ENCODE measurements around the gene ADAMTS12. TPM values are rescaled to one million over a fixed set of nuclear protein-coding genes. Genes with fewer than 3 reads are reported as not detected.

Gene ADAMTS12
- total RNA-seq, 1 experiment from 2014 or later = 6.2 TPM

- H3K9ac ChIP-seq (ENCODE audit: extremely low read depth, insufficient read length, low read length) = no peak overlapping the region
- no peak overlapping the region for H3K4ac ChIP-seq (ENCODE audit: low read depth, low read length)
- H3K18ac ChIP-seq (ENCODE audit: insufficient read length, low read depth, low read length) = no peak overlapping the region
- H4K8ac ChIP-seq (replicated peaks; ENCODE audit: insufficient read length, low read depth, low read length) = no peak overlapping the region
- Mint-ChIP-seq H3K9me3 (no peaks in the 10 kb centered on the region), H3K27me3 (ENCODE audit: low read depth) (no peaks in the 10 kb centered on the region), H3K4me3 (no peak overlapping the region), H3K36me3 (ENCODE audit: insufficient read depth in 1 of 3, low read depth in 3 of 3) (no peaks in the 10 kb centered on the region; a peak in 1 of 7 replicates), H3K4me1 (peaks cover 16 to 22% of the 10 kb centered on the region in 2 experiments), H3K27ac (no peak overlapping the region)
- H3K56ac ChIP-seq (ENCODE audit: insufficient read length, low read depth, low read length) = no peak overlapping the region
- no peaks in the 10 kb centered on the region for H3K9me3 ChIP-seq (ENCODE audit: control insufficient read depth, low read depth, low read length)
- H2BK5ac ChIP-seq (ENCODE audit: insufficient read length, low read length) = no peak overlapping the region
- no peaks in the 10 kb centered on the region for H3K79me1 ChIP-seq (ENCODE audit: insufficient read depth, low read depth, low read length, poor library complexity, severe bottlenecking)
- WGBS (ENCODE audit: extremely low coverage, insufficient read length, low lambda C conversion rate) = no CpG with 5 or more reads among the region's 1 CpG
- TF ChIP-seq, protein P1, sequence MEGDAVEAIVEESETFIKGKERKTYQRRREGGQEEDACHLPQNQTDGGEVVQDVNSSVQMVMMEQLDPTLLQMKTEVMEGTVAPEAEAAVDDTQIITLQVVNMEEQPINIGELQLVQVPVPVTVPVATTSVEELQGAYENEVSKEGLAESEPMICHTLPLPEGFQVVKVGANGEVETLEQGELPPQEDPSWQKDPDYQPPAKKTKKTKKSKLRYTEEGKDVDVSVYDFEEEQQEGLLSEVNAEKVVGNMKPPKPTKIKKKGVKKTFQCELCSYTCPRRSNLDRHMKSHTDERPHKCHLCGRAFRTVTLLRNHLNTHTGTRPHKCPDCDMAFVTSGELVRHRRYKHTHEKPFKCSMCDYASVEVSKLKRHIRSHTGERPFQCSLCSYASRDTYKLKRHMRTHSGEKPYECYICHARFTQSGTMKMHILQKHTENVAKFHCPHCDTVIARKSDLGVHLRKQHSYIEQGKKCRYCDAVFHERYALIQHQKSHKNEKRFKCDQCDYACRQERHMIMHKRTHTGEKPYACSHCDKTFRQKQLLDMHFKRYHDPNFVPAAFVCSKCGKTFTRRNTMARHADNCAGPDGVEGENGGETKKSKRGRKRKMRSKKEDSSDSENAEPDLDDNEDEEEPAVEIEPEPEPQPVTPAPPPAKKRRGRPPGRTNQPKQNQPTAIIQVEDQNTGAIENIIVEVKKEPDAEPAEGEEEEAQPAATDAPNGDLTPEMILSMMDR (conservative IDR thresholded peaks at IDR 0.05) = no peak
- no peak overlapping the region for H2BK12ac ChIP-seq (ENCODE audit: insufficient read length, low read depth, low read length)
- H3K23me2 ChIP-seq (ENCODE audit: insufficient read length, low read depth, low read length, poor library complexity, severe bottlenecking) = no peaks in the 10 kb centered on the region
- H3K23ac ChIP-seq (ENCODE audit: insufficient read length, low read depth, low read length) = no peak overlapping the region
- no peak overlapping the region for H3K4me2 ChIP-seq (ENCODE audit: insufficient read depth, insufficient read length, low read length)
- no peak overlapping the region for H3K27ac ChIP-seq (ENCODE audit: insufficient read length, low read depth, low read length)
- no peak overlapping the region for H4K91ac ChIP-seq (ENCODE audit: insufficient read length, low read depth, low read length)
- H3T11ph ChIP-seq (ENCODE audit: low read length) = no peak overlapping the region
- no peak for DNase-seq
- no peaks in the 10 kb centered on the region for H4K20me1 ChIP-seq (ENCODE audit: control insufficient read depth, insufficient read depth, insufficient read length)
- no peaks in the 10 kb centered on the region for H3K4me1 ChIP-seq (ENCODE audit: insufficient read depth, low read length)
- no peak overlapping the region for H2AFZ ChIP-seq (ENCODE audit: low read length)
- no peak overlapping the region for H2BK15ac ChIP-seq (ENCODE audit: low read depth, low read length)
- H2BK120ac ChIP-seq (ENCODE audit: low read depth, low read length, poor library complexity, severe bottlenecking) = no peak overlapping the region
- no peak overlapping the region for H2AK5ac ChIP-seq (ENCODE audit: insufficient read length, low read length)
- H3K27me3 ChIP-seq (ENCODE audit: insufficient read depth, low read length) = no peaks in the 10 kb centered on the region
- no peak overlapping the region for H4K5ac ChIP-seq (ENCODE audit: insufficient read length, low read depth, low read length)
- no peak overlapping the region; the same call in 1 of the 2 replicates for H3K14ac ChIP-seq (ENCODE audit: insufficient read depth, low read length)
- no peaks in the 10 kb centered on the region for H3K79me2 ChIP-seq (ENCODE audit: insufficient read depth, low read length)
- no peak overlapping the region for H2BK20ac ChIP-seq (ENCODE audit: low read depth, low read length, poor library complexity, severe bottlenecking)
Measured at GRCh38 chr5:33793276-33793675, 98.5 kb downstream of the ADAMTS12 start.

All from H9 (cell line).